Vagina (tissue), 2 donors: Measurements from ENCODE around the gene PLCB1.

Source experiments
- CTCF ChIP-seq, 3 experiments: fragments of 450-650 bp in 2 of 3; fragments of 200-600 bp in 1 of 3; sonication (generic) in 1 of 3; IDR thresholded peaks; one replicate each; pipeline ENCODE4 v1.5.1; 2017 to 2019; ENCODE audit warnings: antibody characterized with exemption in 3 of 3, mild to moderate bottlenecking in 2 of 3, moderate library complexity in 2 of 3
- POLR2A ChIP-seq, 2 donors: fragments of 450-650 bp; IDR thresholded peaks; one replicate each; pipeline ENCODE4 v1.6.1; 2017; ENCODE audit warnings: antibody characterized with exemption in 2 of 2, mild to moderate bottlenecking in 2 of 2, moderate library complexity in 2 of 2
- POLR2AphosphoS5 ChIP-seq, 2 donors: sonication (generic); formaldehyde crosslinking; IDR thresholded peaks; one replicate each; pipeline ENCODE4 v1.9.0; 2017; ENCODE audit warnings: antibody characterized with exemption in 2 of 2, mild to moderate bottlenecking in 2 of 2, low read depth in 1 of 2; ENCODE audit not compliant: insufficient read depth in 1 of 2

GRCh38 chr20:8291200-8291599 lies 159.1 kb downstream of the PLCB1 start:
- TF ChIP-seq CTCF (IDR thresholded peaks at IDR 0.05) (no peak), POLR2A (IDR thresholded peaks at IDR 0.05) (no peak), POLR2AphosphoS5 (IDR thresholded peaks at IDR 0.05; ENCODE audit: insufficient read depth in 1 of 2, low read depth in 1 of 2) (no peak)
